HepG2 (cell line): ENCODE results near the gene BAIAP2L2. TPM values are rescaled to one million over a fixed set of nuclear protein-coding genes. Genes with fewer than 3 reads are reported as not detected.
A peak's percentile ranks its signal among the peaks of the same experiment; 100 is the strongest.

Source experiments
- AKAP8 ChIP-seq: sonication (generic); formaldehyde crosslinking; IDR thresholded peaks from 2 replicates; pipeline ENCODE4 v1.5.1; 2020; ENCODE audit warnings: mild to moderate bottlenecking, missing genetic modification reagents
- AKNA ChIP-seq: sonication (generic); formaldehyde crosslinking; IDR thresholded peaks from 2 replicates; pipeline ENCODE4 v1.4.0; 2020; ENCODE audit warnings: missing genetic modification reagents, borderline replicate concordance
- ARNTL ChIP-seq: sonication (generic); formaldehyde crosslinking; IDR thresholded peaks from 2 replicates; pipeline ENCODE4 v1.4.0; 2020; ENCODE audit warnings: mild to moderate bottlenecking, missing genetic modification reagents
- CCAR2 ChIP-seq: fragments of 200-400 bp; formaldehyde crosslinking; optimal IDR thresholded peaks from 2 replicates; pipeline ENCODE3; 2018; ENCODE audit warnings: low read depth, mild to moderate bottlenecking, low read length, moderate library complexity
- DBP ChIP-seq: sonication (generic); formaldehyde crosslinking; IDR thresholded peaks from 2 replicates; pipeline ENCODE4 v1.4.0; 2020; ENCODE audit warnings: missing genetic modification reagents; ENCODE audit errors: not compliant biosample characterization
- HOXD1 ChIP-seq: sonication (generic); formaldehyde crosslinking; IDR thresholded peaks from 2 replicates; pipeline ENCODE4 v1.5.0; 2020; ENCODE audit warnings: missing genetic modification reagents
- JUND ChIP-seq: sonication (generic); formaldehyde crosslinking; IDR thresholded peaks from 2 replicates; pipeline ENCODE4 v1.8.0; 2022; ENCODE audit warnings: mild to moderate bottlenecking, missing genetic modification reagents
- PATZ1 ChIP-seq: sonication (generic); formaldehyde crosslinking; IDR thresholded peaks from 2 replicates; pipeline ENCODE4 v1.4.0; 2020; ENCODE audit warnings: missing genetic modification reagents
- PTBP1 ChIP-seq: fragments of 200-400 bp; formaldehyde crosslinking; IDR thresholded peaks from 2 replicates; pipeline ENCODE4 v1.6.1; 2018; ENCODE audit warnings: low read length, low read depth; ENCODE audit not compliant: poor library complexity, severe bottlenecking
- RXRB ChIP-seq: IDR thresholded peaks from 2 replicates; pipeline ENCODE4 v1.6.1; 2016; ENCODE audit warnings: borderline replicate concordance, missing genetic modification reagents, missing compliant biosample characterization
- ZMYM4 ChIP-seq: sonication (generic); formaldehyde crosslinking; IDR thresholded peaks from 2 replicates; pipeline ENCODE4 v1.8.1; 2023; ENCODE audit warnings: mild to moderate bottlenecking, missing genetic modification reagents
- ZNF260 ChIP-seq: sonication (generic); formaldehyde crosslinking; IDR thresholded peaks from 2 replicates; pipeline ENCODE4 v1.4.0; 2020; ENCODE audit warnings: missing genetic modification reagents, low read depth, mild to moderate bottlenecking, borderline replicate concordance
- ZNF746 ChIP-seq: sonication (generic); formaldehyde crosslinking; IDR thresholded peaks from 2 replicates; pipeline ENCODE4 v1.8.0; 2022; ENCODE audit warnings: mild to moderate bottlenecking, missing genetic modification reagents
- ZNF749 ChIP-seq: sonication (generic); formaldehyde crosslinking; IDR thresholded peaks from 2 replicates; pipeline ENCODE4 v1.8.0; 2022; ENCODE audit warnings: mild to moderate bottlenecking, missing genetic modification reagents, moderate library complexity, borderline replicate concordance
- polyA plus RNA-seq, 8 experiments: library from polyadenylated mRNA; depleted of rRNA in 3 of 8; stranded (reverse) in 7 of 8; unstranded in 1 of 8; fragments of >200 nt; fragmentation: Illumina TruSeq in 4 of 8; extraction: Trizol in 4 of 8; gene quantifications; 2 replicates each; pipeline versions ENCODE4 v1.2.1 to v1.2.3, GENCODE V29; 2011 to 2016; ENCODE audit warnings: low read depth in 4 of 8, missing spikeins in 1 of 8, mixed read lengths in 1 of 8; ENCODE audit not compliant: insufficient read depth in 1 of 8
- total RNA-seq, 5 experiments: library from RNA; depleted of rRNA; stranded (reverse); fragments of >200 nt; fragmentation: Illumina TruSeq; extraction: Trizol; gene quantifications; 2 replicates each; pipeline ENCODE4 v1.2.3, GENCODE V29; 2016; ENCODE audit warnings: low read depth in 1 of 5
- TF ChIP-seq, protein P1 (sequence below): sonication (generic); formaldehyde crosslinking; IDR thresholded peaks from 2 replicates; pipeline ENCODE4 v1.5.0; 2020; ENCODE audit warnings: missing genetic modification reagents
- TF ChIP-seq, protein P2 (sequence below): IDR thresholded peaks from 2 replicates; pipeline ENCODE4 v1.6.1; 2018; ENCODE audit warnings: missing genetic modification reagents, mild to moderate bottlenecking, missing compliant biosample characterization

The BAIAP2L2 gene
- total and polyA plus RNA-seq, 2 of the 13 experiments (the other 11 are each of a cell fraction or from before 2014, with no cell fraction given): 4.4 to 7.5 TPM

- TF ChIP-seq DBP (CRISPR knock-in tag) (no peak), ZMYM4 (CRISPR knock-in tag) (0 out of 2 replicates have a peak, but pooled peaks have one; percentile 47), ZNF260 (CRISPR knock-in tag) (no peak), PATZ1 (CRISPR knock-in tag) (peak; percentile 95), AKNA (CRISPR knock-in tag) (no peak), CCAR2 (no peak), AKAP8 (CRISPR knock-in tag) (peak; percentile 63; the same call in 1 of the 2 replicates), PTBP1 (no peak), ARNTL (CRISPR knock-in tag) (peak; percentile 43; the same call in 1 of the 2 replicates), ZNF746 (no peak), JUND (CRISPR knock-in tag) (no peak), HOXD1 (CRISPR knock-in tag) (peak; percentile 43; the same call in 1 of the 2 replicates), ZNF749 (CRISPR knock-in tag) (no peak), RXRB (CRISPR knock-in tag) (peak; percentile 42; the same call in 1 of the 2 replicates)
- TF ChIP-seq, protein P1, sequence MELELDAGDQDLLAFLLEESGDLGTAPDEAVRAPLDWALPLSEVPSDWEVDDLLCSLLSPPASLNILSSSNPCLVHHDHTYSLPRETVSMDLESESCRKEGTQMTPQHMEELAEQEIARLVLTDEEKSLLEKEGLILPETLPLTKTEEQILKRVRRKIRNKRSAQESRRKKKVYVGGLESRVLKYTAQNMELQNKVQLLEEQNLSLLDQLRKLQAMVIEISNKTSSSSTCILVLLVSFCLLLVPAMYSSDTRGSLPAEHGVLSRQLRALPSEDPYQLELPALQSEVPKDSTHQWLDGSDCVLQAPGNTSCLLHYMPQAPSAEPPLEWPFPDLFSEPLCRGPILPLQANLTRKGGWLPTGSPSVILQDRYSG (CRISPR knock-in tag): no peak
- TF ChIP-seq, protein P2, sequence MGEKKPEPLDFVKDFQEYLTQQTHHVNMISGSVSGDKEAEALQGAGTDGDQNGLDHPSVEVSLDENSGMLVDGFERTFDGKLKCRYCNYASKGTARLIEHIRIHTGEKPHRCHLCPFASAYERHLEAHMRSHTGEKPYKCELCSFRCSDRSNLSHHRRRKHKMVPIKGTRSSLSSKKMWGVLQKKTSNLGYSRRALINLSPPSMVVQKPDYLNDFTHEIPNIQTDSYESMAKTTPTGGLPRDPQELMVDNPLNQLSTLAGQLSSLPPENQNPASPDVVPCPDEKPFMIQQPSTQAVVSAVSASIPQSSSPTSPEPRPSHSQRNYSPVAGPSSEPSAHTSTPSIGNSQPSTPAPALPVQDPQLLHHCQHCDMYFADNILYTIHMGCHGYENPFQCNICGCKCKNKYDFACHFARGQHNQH (CRISPR knock-in tag): 0 out of 2 replicates have a peak, but pooled peaks have one; percentile 48
Measured at GRCh38 chr22:38051900-38052862, 58.3 kb downstream of the BAIAP2L2 start (continued).
